Central memory CD4-positive, alpha-beta T cell (primary cell): ENCODE results near the gene ENOX1.
"Not testable (repeated sequence)": the region's sequence is repeated elsewhere in the genome, so short reads cannot be mapped to it uniquely, and the experiment has no call there.

Experiments used
- DNase-seq: peaks from one replicate; pipeline ENCODE4 v3.0.0; 2022

Gene ENOX1

DNA sequence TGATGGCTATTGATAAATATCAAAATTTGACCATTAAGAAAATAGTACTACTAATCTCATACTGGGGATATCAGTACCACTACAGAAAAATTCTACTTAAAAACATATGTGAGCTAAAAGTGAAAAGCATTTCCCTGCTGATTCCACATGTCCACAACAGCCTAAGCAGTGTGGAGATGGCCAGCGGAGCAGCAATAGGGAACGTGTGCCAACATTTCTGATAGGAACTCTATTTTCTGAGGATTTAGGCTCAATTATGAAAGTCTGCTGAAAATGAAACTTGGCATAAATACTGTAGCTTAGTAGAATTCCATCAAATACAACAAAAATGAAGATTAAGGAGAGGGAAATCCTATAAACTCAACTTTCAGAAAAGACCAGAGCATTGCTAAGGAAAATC, 311.6 kb downstream of the ENOX1 start:
- no peak for DNase-seq

DNA sequence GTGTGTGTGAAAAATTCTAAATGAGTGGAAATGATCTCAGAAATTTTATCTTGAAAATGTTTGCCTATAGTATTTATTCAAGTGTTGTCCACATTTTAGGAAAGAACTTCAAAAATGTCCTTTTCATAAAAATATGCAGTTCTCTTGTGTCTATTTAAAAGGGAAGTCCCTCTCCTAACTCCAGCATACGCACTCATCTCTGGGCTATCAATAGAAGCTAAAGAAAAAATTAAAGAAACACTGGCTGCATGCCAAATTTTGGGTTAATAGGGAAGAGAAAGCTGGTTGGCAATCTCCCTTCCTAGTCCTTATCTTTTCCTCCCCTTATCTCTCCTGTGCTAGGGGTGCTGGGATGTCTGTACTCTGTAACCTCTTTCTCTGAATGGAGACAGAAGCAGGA, 313.3 kb downstream of the ENOX1 start:
- DNase-seq, result no peak

DNA sequence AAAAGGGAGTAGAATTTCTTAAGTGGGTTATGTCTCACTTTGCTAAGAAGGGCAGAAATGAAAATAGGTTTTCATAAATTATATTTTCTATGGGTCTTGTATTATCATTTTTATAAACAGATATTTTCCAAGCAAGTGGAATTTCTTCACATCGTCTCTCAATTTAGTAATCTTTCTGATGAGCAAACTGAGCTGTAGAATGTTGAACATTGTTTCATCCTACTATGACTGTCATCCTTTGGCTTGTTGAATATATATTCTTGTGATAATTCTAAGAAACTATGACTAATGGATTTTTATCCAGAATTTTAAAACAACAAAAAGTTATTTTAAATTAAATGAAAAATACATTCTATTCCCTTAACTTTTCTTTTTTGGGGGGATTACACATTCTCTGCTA, 313.8 kb downstream of the ENOX1 start:
- DNase-seq, result no peak

DNA sequence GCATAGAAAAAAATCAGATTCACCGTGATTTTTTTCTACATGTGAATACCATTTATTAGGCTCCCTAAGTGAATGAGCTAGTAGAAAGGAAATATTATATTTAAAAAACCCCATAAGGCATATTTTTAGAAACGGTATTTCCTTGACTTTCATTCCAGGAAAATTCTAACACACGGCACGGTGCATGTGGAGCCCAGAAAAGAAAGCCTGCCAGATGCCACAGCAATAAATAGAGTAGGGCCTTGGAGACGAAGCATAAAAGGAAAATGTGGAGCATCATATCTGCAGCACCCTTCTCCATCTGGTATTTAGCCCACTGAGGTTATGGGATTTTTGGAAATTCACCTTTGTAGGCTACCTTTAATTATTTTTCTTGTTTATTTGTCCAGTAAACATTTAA, 314.4 kb downstream of the ENOX1 start:
- no peak for DNase-seq

DNA sequence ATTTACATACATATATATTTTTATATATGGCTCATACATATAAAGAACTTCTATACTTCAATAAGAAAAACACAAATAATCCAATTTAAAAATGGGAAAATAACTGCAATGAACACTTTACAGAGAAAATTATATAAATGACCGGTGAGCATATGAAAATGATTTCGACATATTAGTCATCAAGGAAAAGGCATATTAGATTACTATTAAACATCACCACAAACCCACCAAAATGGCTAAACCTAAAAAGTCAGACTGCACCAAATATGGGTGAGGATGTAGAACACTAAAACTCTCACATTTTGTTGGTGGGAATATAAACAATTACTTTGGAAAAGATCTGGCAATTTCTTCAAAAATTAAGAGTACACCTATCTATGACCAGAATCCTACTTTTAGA, 316.2 kb downstream of the ENOX1 start:
- DNase-seq, result no peak

DNA sequence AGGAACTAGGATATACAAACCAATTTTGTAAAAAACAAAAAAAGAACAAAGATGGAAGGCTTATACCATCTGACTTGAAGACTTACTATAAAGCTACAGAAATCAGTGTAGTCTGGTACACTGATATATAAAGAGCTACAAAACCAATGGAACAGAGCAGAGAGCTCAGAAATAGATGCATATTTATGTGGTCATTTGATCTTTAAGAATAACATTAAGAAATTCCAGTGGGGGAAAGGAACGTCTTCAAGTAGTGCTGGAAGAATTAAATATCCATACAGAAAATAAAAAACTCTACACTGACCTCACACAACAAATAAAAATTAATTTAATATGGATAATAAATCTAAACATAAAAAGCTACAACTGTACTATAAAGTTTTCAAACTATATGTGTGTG, 317.0 kb downstream of the ENOX1 start:
- DNase-seq, result no peak

DNA sequence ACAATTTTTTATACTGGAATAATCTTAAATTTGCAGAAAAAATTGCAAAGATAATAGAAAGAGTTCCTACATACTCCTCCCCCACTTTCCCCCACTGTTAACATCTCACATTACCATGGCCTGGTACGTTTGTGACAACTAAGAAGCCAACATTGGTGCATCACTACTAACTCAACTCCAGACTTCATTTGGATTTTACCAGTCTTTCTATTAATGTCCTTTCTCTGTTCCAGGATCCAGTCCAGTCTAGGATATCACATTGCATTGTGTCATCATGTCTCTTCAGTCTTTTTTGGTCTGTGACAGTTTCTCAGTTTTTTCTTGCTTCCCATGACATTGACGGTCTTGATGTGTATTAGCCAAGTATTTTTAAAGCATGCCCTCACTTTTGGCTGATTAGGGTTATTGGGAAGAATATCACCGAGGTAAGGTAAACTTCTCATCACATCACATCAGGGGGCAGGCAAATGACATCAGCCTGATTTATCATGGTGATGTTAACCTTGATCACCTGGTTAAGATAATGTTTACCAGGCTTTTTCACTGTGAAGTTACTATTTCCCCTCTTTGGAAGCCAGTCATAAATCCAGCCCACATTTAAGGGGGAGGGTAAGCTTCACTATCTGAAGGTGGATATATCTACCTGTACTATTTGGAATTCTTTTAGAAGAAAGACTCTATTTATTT, 322.1 kb downstream of the ENOX1 start:
- DNase-seq, result no peak

DNA sequence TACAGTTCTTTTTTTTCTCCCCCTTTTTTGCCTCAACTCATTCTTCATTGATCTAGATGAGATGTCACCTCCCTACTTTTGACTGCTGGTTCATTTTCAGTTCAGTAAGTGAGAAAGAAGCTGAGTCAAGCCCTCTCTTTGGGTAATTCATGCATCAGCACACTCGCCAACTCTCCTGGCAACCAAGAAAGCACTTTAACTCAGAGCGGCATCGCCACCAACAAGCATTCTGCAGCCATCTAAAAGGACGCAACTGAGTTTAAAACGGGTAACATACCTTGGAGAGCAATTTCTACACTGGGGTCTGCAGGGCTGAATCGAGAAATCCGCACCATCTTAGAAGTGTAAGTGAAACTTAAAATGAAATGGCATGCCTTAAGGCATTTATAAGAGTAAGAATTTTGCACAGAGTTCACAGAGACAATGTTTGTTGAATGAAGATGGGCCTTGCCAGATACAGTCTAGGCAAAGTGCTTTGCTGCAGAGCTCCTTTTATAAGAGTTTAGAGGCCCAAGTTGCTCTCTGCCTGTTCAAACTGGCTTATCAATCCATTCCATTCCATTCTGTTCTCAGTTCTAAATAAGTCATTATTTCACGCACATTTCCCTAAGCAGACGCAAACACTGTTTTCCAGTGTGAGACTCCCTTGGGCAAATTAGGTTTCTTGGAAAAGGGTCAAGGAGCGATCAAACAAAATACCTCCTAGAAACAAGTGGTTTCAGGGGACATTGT, 338.0 kb downstream of the ENOX1 start:
- no peak for DNase-seq

DNA sequence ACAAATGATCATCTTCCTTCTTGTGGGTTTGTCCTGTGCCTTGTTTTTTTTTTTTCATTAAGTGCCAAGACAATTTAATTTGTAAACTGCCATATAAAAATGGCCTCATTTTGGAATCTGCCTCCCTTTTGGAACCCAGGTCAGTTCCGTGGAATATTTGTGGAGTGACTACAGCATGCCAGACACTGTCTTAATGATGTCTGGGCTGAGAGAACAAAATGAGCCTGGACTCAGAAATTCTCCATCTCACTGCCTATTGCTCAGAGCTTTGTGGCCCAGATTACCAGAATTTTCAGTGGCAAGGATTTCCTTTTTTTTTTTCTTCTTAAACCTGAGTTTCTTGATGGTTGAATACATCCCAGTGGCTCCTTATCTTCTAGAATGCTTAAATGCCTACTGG, 340.6 kb downstream of the ENOX1 start:
- no peak for DNase-seq

DNA sequence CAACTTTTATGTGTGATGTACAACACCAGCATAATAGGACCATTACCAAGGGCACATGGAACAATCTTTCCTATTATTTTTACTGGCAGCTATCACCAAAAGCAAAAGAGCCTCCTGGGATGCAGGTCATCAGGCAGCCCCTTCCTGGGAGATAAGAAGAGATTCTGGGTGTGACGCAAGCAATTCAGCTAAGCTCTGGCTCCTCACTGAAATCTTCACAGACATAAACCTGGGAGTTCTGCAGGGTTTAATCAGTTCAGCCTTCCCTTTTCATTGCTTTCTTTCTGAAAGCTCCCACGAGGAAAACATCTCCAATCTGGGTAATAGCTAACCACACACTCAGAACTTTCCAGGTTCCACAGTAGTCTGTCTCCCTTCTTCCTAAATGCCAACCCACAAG, 341.1 kb downstream of the ENOX1 start:
- DNase-seq, result no peak

DNA sequence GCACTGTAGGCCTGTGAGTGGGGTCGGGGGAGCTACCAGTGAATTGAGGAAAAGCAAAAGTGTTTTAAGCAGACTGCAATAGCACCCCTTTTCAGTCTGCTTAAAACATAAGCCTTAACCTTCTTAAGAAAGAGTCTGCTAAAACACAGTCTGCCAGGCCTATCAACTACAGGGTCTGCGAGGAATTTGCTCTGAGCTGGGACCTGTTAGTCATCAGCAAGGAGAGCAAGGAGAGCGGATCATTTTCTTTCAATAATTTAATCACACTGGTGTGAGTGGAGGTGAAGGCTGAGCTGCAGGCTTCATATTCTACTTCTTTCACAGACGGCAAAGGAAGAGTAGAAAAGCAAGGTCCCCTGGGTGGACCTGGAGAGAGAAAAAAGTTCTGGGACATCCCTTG, 342.7 kb downstream of the ENOX1 start:
- no peak for DNase-seq

DNA sequence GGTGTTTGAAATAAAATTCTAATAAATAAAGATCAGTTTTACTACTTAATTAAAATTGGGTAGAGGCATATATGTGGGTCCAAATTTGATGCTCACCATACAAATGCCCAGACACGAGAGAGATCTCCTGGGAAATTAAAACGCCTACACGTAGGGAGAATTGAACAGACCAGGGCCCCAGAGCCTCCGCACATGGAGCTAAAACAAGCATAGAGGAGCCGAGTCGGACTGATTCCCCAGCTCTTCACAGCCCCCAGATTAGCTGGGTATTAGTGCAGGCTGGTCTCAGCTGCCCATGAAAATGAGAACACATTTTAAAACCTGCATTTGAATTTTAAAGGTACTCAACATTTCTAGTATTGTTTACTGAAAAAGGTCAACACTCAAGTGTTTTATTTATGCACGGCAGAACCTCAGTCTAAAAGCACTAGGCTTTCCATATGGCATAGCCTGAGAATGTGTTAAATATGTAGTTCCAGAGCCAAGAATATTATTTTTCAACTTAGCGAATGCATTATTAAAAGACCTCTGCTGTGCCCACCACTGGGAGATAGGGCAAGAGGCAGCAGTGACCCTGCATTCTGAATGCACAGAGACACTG, 344.8 kb downstream of the ENOX1 start:
- DNase-seq, result no peak

DNA sequence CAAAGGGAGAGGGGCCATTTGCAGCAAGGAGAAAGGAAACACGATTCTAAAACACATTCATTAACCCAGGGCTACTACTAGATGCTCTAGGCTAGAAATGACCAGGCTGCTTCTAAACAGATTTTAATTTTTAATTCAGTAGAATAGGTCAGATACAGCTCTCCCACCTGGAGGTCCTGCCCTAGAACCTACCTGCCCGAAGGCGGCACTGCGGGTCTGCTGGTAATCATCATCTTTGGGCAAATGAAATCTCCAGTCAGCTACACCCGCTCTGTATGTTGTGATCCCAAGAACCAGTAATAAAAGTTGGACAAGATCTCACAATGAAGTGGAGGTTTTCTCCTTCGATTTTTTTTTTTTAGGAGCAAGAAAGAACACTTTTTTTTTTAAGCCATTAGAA, 345.3 kb downstream of the ENOX1 start:
- DNase-seq, result no peak

DNA sequence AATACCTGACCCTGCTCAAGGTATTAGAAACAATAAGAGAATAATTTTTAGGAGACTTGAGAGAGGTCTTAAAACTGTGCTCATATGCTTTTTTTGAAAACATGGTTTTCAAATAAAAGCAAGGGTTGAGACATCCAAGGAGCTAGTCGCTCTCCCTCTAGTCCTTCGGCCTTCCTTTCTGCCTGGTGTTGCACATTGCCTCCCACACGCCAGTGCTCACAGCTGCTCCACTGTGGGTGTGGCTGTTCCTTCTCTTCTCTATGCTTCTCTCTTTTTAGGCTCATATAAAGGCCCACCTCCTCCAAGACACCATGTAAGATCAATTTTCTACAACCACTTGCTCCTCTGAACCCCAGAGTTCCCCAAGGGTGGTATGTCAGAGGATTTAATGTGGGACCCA, 352.6 kb downstream of the ENOX1 start:
- no peak for DNase-seq

DNA sequence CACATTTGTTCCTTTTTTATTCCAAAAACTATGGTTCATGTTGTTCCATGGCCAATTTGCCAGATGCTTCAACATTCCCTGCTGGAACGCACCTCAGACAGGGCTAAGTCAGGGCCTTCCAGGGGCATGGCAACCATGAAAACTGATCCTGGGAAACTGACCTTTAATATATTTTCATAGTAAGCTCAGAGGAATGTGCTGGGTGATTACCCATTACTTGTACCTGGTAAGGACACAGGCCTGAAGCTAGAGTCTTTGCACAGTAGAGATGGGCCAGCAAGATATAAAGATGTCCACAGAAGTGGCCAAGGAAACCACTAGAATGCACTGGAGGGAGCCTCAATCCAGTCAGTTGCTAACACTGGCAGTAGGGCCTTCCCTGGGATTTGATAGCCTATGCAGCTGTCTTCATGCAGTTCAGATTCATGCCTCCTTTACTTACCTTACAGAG, 353.1 kb downstream of the ENOX1 start:
- no peak for DNase-seq

DNA sequence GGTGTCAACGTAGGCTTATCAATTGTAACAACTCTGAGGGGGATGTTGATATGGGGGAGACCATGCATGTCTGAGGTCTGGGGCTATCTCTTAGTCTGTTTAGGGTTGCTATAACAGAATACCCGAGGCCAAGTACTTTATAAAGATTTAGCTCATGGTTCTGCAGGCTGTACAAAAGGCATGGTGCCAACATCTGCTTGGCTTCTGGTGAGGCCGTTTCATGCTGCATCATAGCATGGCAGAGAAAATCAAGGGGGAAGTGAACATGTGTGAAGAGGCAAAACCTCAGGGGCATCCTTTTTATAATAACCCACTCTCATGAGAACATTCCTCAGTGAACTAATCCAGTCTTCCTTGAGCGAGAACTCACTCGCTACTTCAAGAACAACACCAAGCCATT, 353.8 kb downstream of the ENOX1 start:
- no peak for DNase-seq

DNA sequence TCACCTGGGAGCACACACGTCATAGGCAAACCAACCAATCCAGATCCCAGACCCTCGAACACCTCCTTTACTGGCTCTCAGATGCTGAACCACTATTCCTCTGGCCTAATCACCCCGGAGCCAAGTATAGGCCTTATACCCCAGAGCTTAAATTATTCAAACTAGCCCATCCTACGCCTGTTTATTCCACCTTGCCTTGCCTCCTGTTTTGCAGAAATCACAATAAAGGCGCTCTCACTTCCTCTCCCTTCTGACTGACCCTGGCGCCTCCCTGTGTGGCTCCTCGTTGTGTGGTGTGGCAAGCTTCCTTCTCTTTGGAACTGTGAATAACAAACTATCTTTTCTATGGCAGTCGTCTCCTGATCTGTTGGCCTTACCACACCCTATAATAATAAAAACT, 354.9 kb downstream of the ENOX1 start:
- DNase-seq, result no peak

DNA sequence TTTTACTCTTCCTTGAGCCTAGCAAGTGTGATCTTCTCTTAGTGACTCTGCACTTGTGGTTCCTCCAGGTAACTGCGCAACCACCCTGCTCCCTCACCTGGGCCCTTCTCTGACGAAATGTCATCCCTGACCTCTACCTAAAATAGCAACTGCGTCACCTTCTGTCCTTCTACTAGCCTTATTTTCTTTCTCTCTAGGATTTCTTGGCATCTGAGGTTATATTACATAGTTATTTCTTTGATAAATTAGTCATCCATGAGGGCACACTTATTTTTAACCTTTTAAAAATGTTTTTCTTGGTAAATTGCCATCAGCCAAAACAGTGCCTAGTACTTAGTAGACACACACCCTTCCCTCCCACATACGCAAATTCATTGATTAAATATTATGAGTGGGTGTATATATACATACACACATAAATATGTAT, 355.5 kb downstream of the ENOX1 start:
- no peak for DNase-seq

DNA sequence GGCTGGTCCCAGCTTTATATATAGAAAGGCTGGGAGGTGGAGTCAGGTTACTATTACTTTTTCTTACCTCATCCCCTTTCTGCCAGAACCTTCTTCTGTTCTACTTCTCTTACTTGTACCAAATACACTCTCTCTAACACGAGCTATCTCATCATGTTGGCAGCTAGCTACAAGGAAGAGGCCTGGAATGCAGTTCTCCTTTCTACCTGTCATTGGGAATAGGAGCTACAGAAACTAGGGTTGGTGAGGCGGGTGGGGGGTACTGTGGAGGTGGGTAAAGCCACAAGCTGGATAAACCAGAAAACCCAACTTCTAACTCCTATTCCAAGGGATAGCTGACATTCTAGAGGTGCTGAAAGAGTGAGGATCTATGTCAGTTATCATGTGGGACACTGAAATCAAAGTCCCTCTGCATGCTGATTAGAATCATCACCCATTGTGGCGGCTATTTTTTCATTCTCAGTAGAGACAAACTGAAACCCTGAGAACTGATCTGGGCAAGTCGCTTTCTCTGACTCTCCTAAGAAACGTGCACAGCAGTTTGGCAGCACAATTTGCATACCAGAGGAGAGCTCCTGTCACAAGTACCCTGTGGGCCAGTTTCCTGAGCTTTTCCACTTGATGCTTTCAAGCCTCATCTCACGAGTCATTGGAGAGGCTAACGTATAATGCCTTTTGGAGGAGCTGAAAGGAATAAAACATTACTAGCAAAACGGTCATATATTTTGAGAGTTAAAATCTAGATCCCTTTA, 358.1 kb downstream of the ENOX1 start:
- DNase-seq, result no peak

DNA sequence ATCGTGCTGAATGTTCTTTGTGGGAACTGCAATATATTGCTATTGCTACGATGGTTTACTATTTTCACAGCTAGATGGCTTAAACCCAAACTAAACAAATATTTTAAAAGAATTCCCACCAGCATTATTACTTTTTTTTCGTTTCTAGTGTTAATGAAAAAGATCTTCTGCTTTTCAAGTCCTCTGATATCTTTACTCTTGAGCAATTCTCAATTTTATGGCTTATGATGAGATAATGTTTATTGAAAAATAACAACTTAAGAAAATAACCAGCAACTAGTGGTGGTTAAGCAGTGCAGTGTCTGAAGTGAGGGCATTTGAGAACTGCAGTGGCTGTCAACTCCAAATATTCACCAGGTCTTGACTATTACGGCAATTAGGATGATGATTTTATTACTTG, 360.4 kb downstream of the ENOX1 start:
- no peak for DNase-seq

DNA sequence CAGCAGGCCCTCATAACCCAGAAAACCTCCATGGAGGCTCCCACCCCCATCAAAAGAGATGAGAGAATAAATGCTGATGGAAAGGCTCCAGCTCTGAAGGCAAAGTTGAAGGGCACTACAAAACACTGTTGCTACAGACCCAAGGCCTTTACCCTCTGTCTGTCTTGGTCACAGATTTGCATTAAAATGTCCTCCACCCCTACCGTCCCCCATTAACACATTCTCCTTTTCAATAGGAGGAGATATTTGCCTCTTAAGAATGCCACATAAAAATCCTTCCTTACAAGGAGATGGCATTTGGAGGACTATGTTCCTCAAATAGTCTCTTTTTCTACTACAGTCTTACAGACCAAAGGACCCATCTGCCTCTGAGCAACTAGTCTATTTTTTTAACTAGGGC, 361.5 kb downstream of the ENOX1 start:
- no peak for DNase-seq

DNA sequence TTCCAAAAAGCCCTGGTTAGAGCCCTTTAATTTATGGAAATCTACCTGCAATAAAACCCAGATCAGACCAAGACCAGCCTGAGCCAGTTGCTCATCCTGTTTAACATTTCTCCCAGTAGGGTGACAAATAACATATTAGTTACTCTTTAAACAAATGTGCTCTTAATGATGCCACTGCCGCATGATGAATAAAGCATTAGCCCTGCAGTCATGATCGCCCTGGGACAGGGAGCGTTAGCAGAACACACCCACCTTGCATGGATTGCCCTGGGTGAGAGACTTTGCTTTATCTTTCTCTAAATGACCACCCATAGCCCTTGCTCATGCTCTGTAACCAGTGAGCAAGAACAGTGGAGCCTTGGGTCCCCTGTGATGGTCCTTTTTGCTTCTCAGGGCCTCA, 362.4 kb downstream of the ENOX1 start:
- DNase-seq, result no peak

DNA sequence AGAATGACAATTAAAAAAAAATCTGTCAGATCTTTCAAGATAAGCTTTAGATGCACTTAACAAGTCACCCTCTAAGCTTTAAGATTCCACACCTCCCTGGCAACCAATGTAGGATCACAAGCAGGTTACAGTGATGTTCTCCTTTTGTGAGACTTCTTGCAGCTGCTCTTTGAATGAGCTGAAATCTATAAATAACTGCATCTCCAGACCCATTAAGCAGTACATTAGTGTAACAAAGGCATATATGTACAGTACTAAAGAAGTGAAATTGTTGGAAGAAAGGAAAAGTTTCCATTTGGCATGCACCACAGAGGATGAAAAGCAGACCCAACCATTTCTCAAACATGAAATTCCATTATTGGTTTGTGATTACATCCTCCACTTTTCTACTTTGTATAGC, 364.7 kb downstream of the ENOX1 start:
- no peak for DNase-seq

DNA sequence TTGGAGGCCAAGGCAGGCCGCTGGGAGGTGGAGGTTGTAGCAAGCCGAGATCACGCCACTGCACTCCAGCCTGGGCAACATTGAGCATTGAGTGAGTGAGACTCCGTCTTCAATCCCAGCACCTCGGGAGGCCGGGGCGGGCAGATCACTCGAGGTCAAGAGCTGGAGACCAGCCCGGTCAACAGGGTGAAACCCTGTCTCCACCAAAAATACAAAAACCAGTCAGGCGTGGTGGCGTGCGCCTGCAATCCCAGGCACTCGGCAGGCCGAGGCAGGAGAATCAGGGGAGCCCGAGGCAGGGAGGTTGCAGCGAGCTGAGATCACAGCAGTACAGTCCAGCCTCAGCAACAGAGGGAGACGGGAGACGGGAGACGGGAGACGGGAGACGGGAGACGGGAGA, 369.9 kb downstream of the ENOX1 start:
- DNase-seq, result not testable (repeated sequence)
